Endothelial cell of umbilical vein (primary cell): Measurements from ENCODE around the gene SCARF2. TPM values are rescaled to one million over a fixed set of nuclear protein-coding genes. Genes with fewer than 3 reads are reported as not detected.

Experiments
- BruUV-seq: library from RNA; stranded (reverse); fragments of 400-500 nt; replicated peaks from 2 replicates; lab custom pipeline; 2021; lab: Mats Ljungman, UMichigan
- CTCF ChIA-PET: fragments of 300-600, 350-600 bp; sonication (Branson Sonifier 250); formaldehyde crosslinking; loops from one replicate; lab custom pipeline; 2021; ENCODE audit warnings: antibody characterized with exemption, inconsistent platforms; lab: Charles Lee
- POLR2A ChIA-PET: fragments of 300-600, 350-600 bp; sonication (Branson Sonifier 250); formaldehyde crosslinking; loops from one replicate; lab custom pipeline; 2021; ENCODE audit warnings: antibody characterized with exemption, inconsistent platforms; lab: Charles Lee
- DNase-seq: peaks from one replicate; pipeline ENCODE4 v3.0.0-alpha.2; 2011; ENCODE audit warnings: low read depth, low spot score
- FAIRE-seq: peaks from 2 replicates; lab custom pipeline; 2011; peaks lifted over from hg19 to GRCh38; lab: Jason Lieb, UNC
- H2AFZ ChIP-seq: 2 replicates; pipeline ENCODE4 v1.6.0; 2012; ENCODE audit warnings: low read depth, low read length, control low read depth, inconsistent platforms
- H3K27ac ChIP-seq: 2 replicates; pipeline ENCODE4 v1.5.1; 2011; ENCODE audit warnings: low read depth, mild to moderate bottlenecking, control low read depth, low read length, moderate library complexity; ENCODE audit not compliant: insufficient read depth
- H3K27me3 ChIP-seq, 2 experiments: 2 replicates each; pipeline versions ENCODE4 v1.6.0 to v1.6.1; 2011; ENCODE audit warnings: low read length in 2 of 2, mixed read lengths in 1 of 2; ENCODE audit not compliant: control insufficient read depth in 2 of 2, insufficient read depth in 2 of 2
- H3K36me3 ChIP-seq, 2 experiments: 2 replicates in 1 of 2; 3 replicates in 1 of 2; pipeline ENCODE4 v1.5.1; 2011; ENCODE audit warnings: low read length in 2 of 2, mild to moderate bottlenecking in 1 of 2, moderate library complexity in 1 of 2; ENCODE audit not compliant: control insufficient read depth in 2 of 2, insufficient read depth in 2 of 2; ENCODE audit errors: extremely low read depth in 1 of 2
- H3K4me1 ChIP-seq: 3 replicates; pipeline ENCODE4 v1.5.1; 2011; ENCODE audit warnings: mild to moderate bottlenecking, low read length; ENCODE audit not compliant: control insufficient read depth, insufficient read depth; ENCODE audit errors: extremely low read depth
- H3K4me2 ChIP-seq: 2 replicates; pipeline ENCODE4 v1.6.1; 2011; ENCODE audit warnings: low read length, control low read depth, mixed read lengths; ENCODE audit not compliant: insufficient read depth
- H3K4me3 ChIP-seq, 3 experiments: fragments of 200-600 bp in 1 of 3; sonication (generic), shearing (Covaris generic) in 1 of 3; replicated peaks in 1 of 3; 2 replicates each; pipeline ENCODE4 v1.5.1; 2011 to 2016; ENCODE audit warnings: control low read depth in 3 of 3, low read length in 3 of 3, mild to moderate bottlenecking in 2 of 3, inconsistent platforms in 1 of 3, low read depth in 1 of 3, moderate library complexity in 1 of 3; ENCODE audit not compliant: insufficient read depth in 1 of 3
- H3K79me2 ChIP-seq: 2 replicates; pipeline ENCODE4 v1.6.0; 2012; ENCODE audit warnings: low read length, inconsistent platforms; ENCODE audit not compliant: control insufficient read depth, insufficient read depth
- H3K9ac ChIP-seq: replicated peaks from 2 replicates; pipeline ENCODE3; 2011; ENCODE audit warnings: low read length, control low read depth; ENCODE audit not compliant: insufficient read depth; ENCODE audit errors: extremely low read depth
- H3K9me1 ChIP-seq: replicated peaks from 3 replicates; pipeline ENCODE4 v1.6.0; 2011; ENCODE audit warnings: mild to moderate bottlenecking, low read length; ENCODE audit not compliant: control insufficient read depth, insufficient read depth; ENCODE audit errors: extremely low read depth
- H3K9me3 ChIP-seq: replicated peaks from 2 replicates; pipeline ENCODE4 v1.5.1; 2012; ENCODE audit warnings: low read length, inconsistent platforms; ENCODE audit not compliant: control insufficient read depth, insufficient read depth
- H4K20me1 ChIP-seq: replicated peaks from 2 replicates; pipeline ENCODE3; 2011; ENCODE audit warnings: mild to moderate bottlenecking, low read length; ENCODE audit not compliant: control insufficient read depth, insufficient read depth; ENCODE audit errors: extremely low read depth
- EZH2 ChIP-seq: IDR thresholded peaks from 2 replicates; pipeline ENCODE4 v1.6.1; 2012; ENCODE audit warnings: borderline replicate concordance, low read depth, mild to moderate bottlenecking, moderate library complexity, low read length, inconsistent platforms; ENCODE audit not compliant: severe bottlenecking
- FOS ChIP-seq: IDR thresholded peaks from 2 replicates; pipeline ENCODE4 v1.6.1; 2011; ENCODE audit warnings: mild to moderate bottlenecking, low read length, moderate library complexity, borderline replicate concordance; ENCODE audit not compliant: insufficient read depth
- GATA2 ChIP-seq: IDR thresholded peaks from 2 replicates; pipeline ENCODE4 v1.7.0; 2011; ENCODE audit warnings: low read depth, mild to moderate bottlenecking, moderate library complexity, mixed read lengths, low read length; ENCODE audit not compliant: insufficient read length, insufficient read depth
- JUN ChIP-seq: IDR thresholded peaks from 2 replicates; pipeline ENCODE4 v1.6.1; 2011; ENCODE audit warnings: borderline replicate concordance, low read depth; ENCODE audit not compliant: insufficient read length, insufficient read depth
- MYC ChIP-seq: IDR thresholded peaks from one replicate; pipeline ENCODE4 v1.6.1; 2011; ENCODE audit warnings: mild to moderate bottlenecking, low read depth, low read length
- POLR2A ChIP-seq: IDR thresholded peaks from 2 replicates; pipeline ENCODE4 v1.6.1; 2012; ENCODE audit warnings: low read depth, mild to moderate bottlenecking, control low read depth, low read length
- POLR2AphosphoS5 ChIP-seq: IDR thresholded peaks from 2 replicates; pipeline ENCODE4 v1.6.1; 2012; ENCODE audit warnings: low read depth, mild to moderate bottlenecking, control low read depth, low read length, moderate library complexity; ENCODE audit not compliant: insufficient read depth
- dilution Hi-C: fragments of 300-500 bp; cut with MboI; formaldehyde crosslinking; loops from one replicate; pipeline ENCODE4 v1.15.0; 2019; ENCODE audit warnings: low sequenced_read_pairs; ENCODE audit not compliant: extremely low pct_ligation_motif_present
- intact Hi-C: fragments of 100-400 bp; cut with micrococcal nuclease; formaldehyde crosslinking; loops from one replicate; pipeline ENCODE4 v1.10.0; 2022
- polyA plus RNA-seq, 4 experiments: library from polyadenylated mRNA; depleted of rRNA in 3 of 4; stranded (reverse) in 3 of 4; unstranded in 1 of 4; fragments of >200 nt; gene quantifications; 2 replicates each; pipeline versions ENCODE4 v1.2.1 to v1.2.3, GENCODE V29; 2011 to 2012; ENCODE audit warnings: missing spikeins in 1 of 4
- total RNA-seq: library from RNA; stranded (reverse); gene quantifications from 2 replicates; pipeline ENCODE4 v1.2.3, GENCODE V29; 2021
- TF ChIP-seq, protein P1 (sequence below): IDR thresholded peaks from 2 replicates; pipeline ENCODE4 v1.6.1; 2011; ENCODE audit not compliant: insufficient read depth, insufficient read length
- TF ChIP-seq, protein P2 (sequence below), 2 donors: IDR thresholded peaks; 1 replicate in 1 of 2; 2 replicates in 1 of 2; pipeline ENCODE4 v1.5.1; 2011; ENCODE audit warnings: low read length in 2 of 2, mild to moderate bottlenecking in 2 of 2, moderate library complexity in 2 of 2, control low read depth in 1 of 2, inconsistent platforms in 1 of 2, low read depth in 1 of 2; ENCODE audit not compliant: insufficient read depth in 1 of 2; ENCODE audit errors: extremely low read depth in 1 of 2

SCARF2 gene
- total and polyA plus RNA-seq, 2 donors (not counting 3 experiments of a cell fraction or from before 2014, with no cell fraction given) = 15.7 to 20.1 TPM

DNA sequence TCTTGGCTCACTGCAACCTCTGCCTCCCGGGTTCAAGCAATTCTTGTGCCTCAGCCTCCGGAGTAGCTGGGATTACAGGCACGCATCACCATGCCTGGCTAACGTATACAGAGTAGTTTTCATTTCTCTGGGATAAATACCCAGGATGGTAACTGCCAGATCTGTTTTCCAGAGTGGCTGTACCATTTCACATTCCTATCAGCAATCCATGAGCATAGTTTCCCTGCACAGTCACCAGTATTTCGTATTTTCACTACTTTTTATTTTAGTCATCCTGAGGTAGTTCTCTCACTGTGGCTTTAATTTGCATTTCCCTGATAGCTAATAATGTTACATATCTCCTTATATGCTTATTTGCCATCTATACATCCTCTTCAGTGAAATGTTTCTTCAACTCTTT, 11.0 kb upstream of the SCARF2 start:
- no peak overlapping the region for H3K27ac ChIP-seq
- H3K9me3 ChIP-seq = no peaks in the 10 kb centered on the region
- TF ChIP-seq FOS (no peak), POLR2AphosphoS5 (no peak), POLR2A (no peak), EZH2 (no peak), JUN (no peak), MYC (no peak), GATA2 (no peak)
- TF ChIP-seq, protein P1, sequence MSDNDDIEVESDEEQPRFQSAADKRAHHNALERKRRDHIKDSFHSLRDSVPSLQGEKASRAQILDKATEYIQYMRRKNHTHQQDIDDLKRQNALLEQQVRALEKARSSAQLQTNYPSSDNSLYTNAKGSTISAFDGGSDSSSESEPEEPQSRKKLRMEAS = no peak
- TF ChIP-seq, protein P2, sequence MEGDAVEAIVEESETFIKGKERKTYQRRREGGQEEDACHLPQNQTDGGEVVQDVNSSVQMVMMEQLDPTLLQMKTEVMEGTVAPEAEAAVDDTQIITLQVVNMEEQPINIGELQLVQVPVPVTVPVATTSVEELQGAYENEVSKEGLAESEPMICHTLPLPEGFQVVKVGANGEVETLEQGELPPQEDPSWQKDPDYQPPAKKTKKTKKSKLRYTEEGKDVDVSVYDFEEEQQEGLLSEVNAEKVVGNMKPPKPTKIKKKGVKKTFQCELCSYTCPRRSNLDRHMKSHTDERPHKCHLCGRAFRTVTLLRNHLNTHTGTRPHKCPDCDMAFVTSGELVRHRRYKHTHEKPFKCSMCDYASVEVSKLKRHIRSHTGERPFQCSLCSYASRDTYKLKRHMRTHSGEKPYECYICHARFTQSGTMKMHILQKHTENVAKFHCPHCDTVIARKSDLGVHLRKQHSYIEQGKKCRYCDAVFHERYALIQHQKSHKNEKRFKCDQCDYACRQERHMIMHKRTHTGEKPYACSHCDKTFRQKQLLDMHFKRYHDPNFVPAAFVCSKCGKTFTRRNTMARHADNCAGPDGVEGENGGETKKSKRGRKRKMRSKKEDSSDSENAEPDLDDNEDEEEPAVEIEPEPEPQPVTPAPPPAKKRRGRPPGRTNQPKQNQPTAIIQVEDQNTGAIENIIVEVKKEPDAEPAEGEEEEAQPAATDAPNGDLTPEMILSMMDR (IDR thresholded peaks at IDR 0.05; ENCODE audit: extremely low read depth in 1 of 2, insufficient read depth in 1 of 2, low read depth in 1 of 2, low read length in 2 of 2) = no peak
- no peaks in the 10 kb centered on the region for H4K20me1 ChIP-seq
- H3K79me2 ChIP-seq = no peaks in the 10 kb centered on the region
- H3K4me2 ChIP-seq = no peak overlapping the region
- no peaks in the 10 kb centered on the region for H3K36me3 ChIP-seq
- intact Hi-C loops = no loop called here
- no peaks in the 10 kb centered on the region for H3K4me1 ChIP-seq
- POLR2A ChIA-PET = no interaction called here
- CTCF ChIA-PET = interaction anchor here (1.2 to 1.7 kb wide), 2 partner anchors 10 to 30 kb away, joined by 6 to 7 read pairs; no protein-coding TSS in a partner anchor
- no peak overlapping the region for H3K4me3 ChIP-seq
- no peaks in the 10 kb centered on the region for H3K27me3 ChIP-seq
- no peak overlapping the region for H3K9ac ChIP-seq
- no TSS peak for BruUV-seq
- DNase-seq (no peak), FAIRE-seq (no peak)
- dilution Hi-C loops = no loop called here
- no peaks in the 10 kb centered on the region for H3K9me1 ChIP-seq
- H2AFZ ChIP-seq = no peak overlapping the region
